ENCODE results near the gene ZFYVE28. TPM values are rescaled to one million over a fixed set of nuclear protein-coding genes. Genes with fewer than 3 reads are reported as not detected.

ZFYVE28 gene
- total RNA-seq, 4 donors from 2014 or later = 44.8 to 110 (median 69.6) TPM

DNA sequence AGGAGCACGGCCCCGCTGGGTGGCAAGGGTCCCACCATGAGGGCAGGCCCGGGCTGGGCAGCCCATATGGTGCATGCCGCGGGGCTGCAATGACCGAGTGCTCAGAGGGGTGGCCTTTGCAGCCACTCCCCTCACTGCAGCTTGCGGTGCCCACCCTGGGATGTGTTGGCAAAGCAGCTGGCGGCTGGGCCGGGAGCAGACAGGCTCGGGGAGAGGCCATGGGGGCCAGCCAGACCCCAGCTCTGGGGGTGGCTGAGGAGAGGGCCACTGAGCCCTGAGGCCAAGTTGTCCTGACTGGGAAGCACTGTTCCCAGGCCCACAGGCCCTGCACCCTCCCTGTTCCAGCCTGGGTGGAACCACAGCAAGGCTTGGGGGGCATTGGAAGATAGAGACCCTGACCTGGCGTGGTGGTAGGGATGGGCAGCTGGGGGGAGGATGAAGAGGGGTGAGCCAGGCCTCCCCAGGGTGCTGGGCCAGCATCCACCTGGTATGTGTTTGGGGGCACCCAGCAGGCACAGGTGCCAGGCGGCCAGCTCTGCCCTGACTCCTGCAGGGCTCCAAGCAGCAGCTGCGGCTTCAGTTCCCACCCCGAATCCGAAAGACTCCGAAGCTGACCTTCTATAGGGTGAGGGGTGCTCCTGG is 32.1 kb upstream of the ZFYVE28 start:
- H3K9me3 ChIP-seq = no peaks in the 10 kb centered on the region
- WGBS, 2 donors (ENCODE audit: low coverage in 1 of 2) = 87% methylated on average over 16 of the region's 16 CpGs; no CpG with 5 or more reads in 1 of the 2 donors
- no peaks in the 10 kb centered on the region for H3K4me1 ChIP-seq
- no peak overlapping the region for H3K4me3 ChIP-seq
- intact Hi-C loops (cut with DNase I; ENCODE audit: low total_unique reads) = no loop called here
- no peaks in the 10 kb centered on the region for H3K27me3 ChIP-seq
- DNase-seq = no peak
- in situ Hi-C loops (cut with MboI; ENCODE audit: low pct_ligation_motif_present in 1 of 4, low pct_unique_long_range_greater_than_20kb in 1 of 4, low sequenced_read_pairs in 3 of 4) = loop anchor here in 1 of 4 donors (25.0 kb wide), 1 partner anchor 213 kb away; the partner anchor contains the start of genes HAUS3 and POLN
- no peaks in the 10 kb centered on the region for H3K36me3 ChIP-seq
- no peak overlapping the region for H3K27ac ChIP-seq
- no peak for TF ChIP-seq EP300 (IDR thresholded peaks at IDR 0.05; ENCODE audit: low read depth)
- TF ChIP-seq POLR2AphosphoS5 (IDR thresholded peaks at IDR 0.05) = no peak
- no peak for TF ChIP-seq POLR2A (IDR thresholded peaks at IDR 0.05)
- TF ChIP-seq, protein P1, sequence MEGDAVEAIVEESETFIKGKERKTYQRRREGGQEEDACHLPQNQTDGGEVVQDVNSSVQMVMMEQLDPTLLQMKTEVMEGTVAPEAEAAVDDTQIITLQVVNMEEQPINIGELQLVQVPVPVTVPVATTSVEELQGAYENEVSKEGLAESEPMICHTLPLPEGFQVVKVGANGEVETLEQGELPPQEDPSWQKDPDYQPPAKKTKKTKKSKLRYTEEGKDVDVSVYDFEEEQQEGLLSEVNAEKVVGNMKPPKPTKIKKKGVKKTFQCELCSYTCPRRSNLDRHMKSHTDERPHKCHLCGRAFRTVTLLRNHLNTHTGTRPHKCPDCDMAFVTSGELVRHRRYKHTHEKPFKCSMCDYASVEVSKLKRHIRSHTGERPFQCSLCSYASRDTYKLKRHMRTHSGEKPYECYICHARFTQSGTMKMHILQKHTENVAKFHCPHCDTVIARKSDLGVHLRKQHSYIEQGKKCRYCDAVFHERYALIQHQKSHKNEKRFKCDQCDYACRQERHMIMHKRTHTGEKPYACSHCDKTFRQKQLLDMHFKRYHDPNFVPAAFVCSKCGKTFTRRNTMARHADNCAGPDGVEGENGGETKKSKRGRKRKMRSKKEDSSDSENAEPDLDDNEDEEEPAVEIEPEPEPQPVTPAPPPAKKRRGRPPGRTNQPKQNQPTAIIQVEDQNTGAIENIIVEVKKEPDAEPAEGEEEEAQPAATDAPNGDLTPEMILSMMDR (IDR thresholded peaks at IDR 0.05) = no peak

DNA sequence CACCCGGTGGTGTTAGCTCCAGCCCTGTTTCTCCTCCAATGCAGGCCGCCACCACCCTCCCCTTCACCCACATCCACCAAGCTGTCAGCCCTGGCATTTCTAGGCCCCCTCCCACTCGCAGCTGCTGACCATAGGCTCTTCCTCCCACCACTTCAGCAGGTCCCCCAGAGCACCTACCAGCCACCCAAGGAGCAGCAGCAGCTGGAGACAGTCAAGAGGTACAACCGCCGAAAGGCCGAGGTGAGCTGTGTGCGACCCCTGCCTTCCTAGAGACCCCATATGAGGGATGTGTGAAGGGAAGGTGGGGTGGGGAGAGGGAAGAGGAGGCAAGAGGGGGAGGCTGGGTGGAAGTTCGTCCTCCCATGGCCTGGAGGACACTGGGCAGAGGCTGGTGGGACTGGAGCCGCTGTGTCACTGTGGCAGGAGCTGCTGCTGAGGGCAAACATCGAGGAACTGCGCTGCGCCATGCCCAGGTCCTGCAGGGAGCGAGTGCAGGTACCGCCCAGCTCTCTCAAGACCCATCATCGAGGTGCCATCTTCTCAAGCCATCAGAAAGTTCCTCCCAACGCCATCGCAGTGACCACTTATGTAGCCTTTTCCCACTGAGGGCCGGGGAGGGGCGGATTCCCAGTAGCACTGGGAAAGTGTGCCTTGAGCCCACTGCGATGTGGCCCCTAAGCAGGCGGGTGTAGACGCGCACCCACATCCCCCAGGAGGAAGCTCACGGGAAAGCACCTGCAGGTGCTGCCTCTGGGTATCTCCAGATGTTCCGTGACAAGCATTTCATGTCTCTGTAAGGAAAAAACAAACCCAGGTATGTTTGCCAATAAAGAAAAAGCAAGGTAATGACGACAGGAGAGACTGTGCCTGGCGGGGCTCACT is 31.3 kb upstream of the ZFYVE28 start:
- no peak for DNase-seq

DNA sequence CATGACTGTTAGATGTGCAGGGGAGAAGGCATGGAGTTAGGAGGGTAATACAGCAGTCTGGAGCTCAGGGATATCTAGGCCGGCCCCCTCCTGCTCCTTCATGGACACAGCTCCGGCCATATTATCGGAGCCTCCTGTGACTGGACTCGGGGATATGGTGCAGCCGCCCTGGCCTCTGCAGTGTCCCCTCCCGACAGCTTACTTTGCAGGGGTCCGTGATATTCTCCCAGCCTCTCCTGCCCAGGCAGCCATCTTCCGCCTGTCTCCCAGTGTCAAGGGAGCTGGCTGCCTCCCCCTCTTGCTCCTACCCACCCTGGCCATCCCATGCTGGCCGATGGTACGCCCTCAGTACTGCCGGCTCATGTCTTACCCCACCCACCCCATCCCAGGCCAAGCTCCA is 30.6 kb upstream of the ZFYVE28 start:
- no peaks in the 10 kb centered on the region for H3K36me3 ChIP-seq
- TF ChIP-seq POLR2A (IDR thresholded peaks at IDR 0.05) (no peak), EP300 (IDR thresholded peaks at IDR 0.05; ENCODE audit: low read depth) (no peak), POLR2AphosphoS5 (IDR thresholded peaks at IDR 0.05) (no peak)
- TF ChIP-seq, protein P1 (IDR thresholded peaks at IDR 0.05) = no peak
- no peaks in the 10 kb centered on the region for H3K4me1 ChIP-seq
- WGBS, 2 donors (ENCODE audit: low coverage in 1 of 2) = 92% methylated on average over 11 of the region's 11 CpGs; no CpG with 5 or more reads in 1 of the 2 donors
- no peaks in the 10 kb centered on the region for H3K27me3 ChIP-seq
- no peak overlapping the region for H3K27ac ChIP-seq
- in situ Hi-C loops (cut with MboI; ENCODE audit: low pct_ligation_motif_present in 1 of 4, low pct_unique_long_range_greater_than_20kb in 1 of 4, low sequenced_read_pairs in 3 of 4) (loop anchor here in 2 of 4 donors (10.0 to 25.0 kb wide), 2 partner anchors 224 to 237 kb away; no protein-coding TSS in a partner anchor), intact Hi-C loops (cut with DNase I; ENCODE audit: low total_unique reads) (loop anchor here (10.0 kb wide), 1 partner anchor 234 kb away; no protein-coding TSS in a partner anchor)
- no peak for DNase-seq
- no peak overlapping the region for H3K4me3 ChIP-seq
- H3K9me3 ChIP-seq = no peaks in the 10 kb centered on the region

More for the DNA sequence above, 31.3 kb upstream of the ZFYVE28 start:
- WGBS, 2 donors (ENCODE audit: low coverage in 1 of 2) = 80 to 88% methylated on average over 8 to 27 of the region's 27 CpGs
- Histone ChIP-seq H3K36me3 (no peaks in the 10 kb centered on the region), H3K4me3 (no peak overlapping the region), H3K27ac (no peak overlapping the region), H3K9me3 (no peaks in the 10 kb centered on the region), H3K27me3 (no peaks in the 10 kb centered on the region), H3K4me1 (no peaks in the 10 kb centered on the region)
- in situ Hi-C loops (cut with MboI; ENCODE audit: low pct_ligation_motif_present in 1 of 4, low pct_unique_long_range_greater_than_20kb in 1 of 4, low sequenced_read_pairs in 3 of 4) = loop anchor here in 3 of 4 donors (10.0 to 25.0 kb wide), 3 partner anchors 212 to 237 kb away; partner anchors contain the start of genes HAUS3 (in 1 of the 3) and POLN (in 1 of the 3)
- no peak for TF ChIP-seq EP300 (IDR thresholded peaks at IDR 0.05; ENCODE audit: low read depth)
- TF ChIP-seq, protein P1 (IDR thresholded peaks at IDR 0.05) = no peak
- no peak for TF ChIP-seq POLR2A (IDR thresholded peaks at IDR 0.05)
- TF ChIP-seq POLR2AphosphoS5 (IDR thresholded peaks at IDR 0.05) = no peak
- intact Hi-C loops (cut with DNase I; ENCODE audit: low total_unique reads) = loop anchor here (10.0 kb wide), 1 partner anchor 235 kb away; no protein-coding TSS in a partner anchor

DNA sequence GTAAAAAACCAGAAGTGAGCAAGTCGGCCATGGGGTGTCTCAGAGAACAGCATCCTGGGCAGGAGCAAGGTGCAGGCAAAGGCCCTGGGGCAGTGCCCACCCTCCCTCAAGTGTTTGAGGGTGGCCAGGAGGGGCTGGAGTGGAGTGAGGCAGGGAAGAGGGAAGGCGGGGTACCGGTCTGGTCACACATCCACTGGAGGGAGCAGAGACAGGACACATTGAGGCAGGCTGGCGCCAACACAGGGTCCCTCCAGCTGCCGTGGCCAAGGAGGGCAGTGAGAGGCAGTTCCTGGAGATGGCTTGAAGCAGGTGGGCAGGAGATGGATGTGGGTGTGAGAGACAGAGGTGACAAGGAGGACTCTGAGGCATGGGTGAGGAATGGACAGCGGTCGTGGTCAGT is 30.1 kb upstream of the ZFYVE28 start:
- 79 to 89% methylated on average over 3 to 7 of the region's 7 CpGs for WGBS, 2 donors (ENCODE audit: low coverage in 1 of 2)
- in situ Hi-C loops (cut with MboI; ENCODE audit: low pct_ligation_motif_present in 1 of 4, low pct_unique_long_range_greater_than_20kb in 1 of 4, low sequenced_read_pairs in 3 of 4) = loop anchor here in 2 of 4 donors (10.0 to 25.0 kb wide), 2 partner anchors 224 to 236 kb away; no protein-coding TSS in a partner anchor
- Histone ChIP-seq H3K36me3 (no peaks in the 10 kb centered on the region), H3K27ac (no peak overlapping the region), H3K4me1 (no peaks in the 10 kb centered on the region), H3K4me3 (no peak overlapping the region), H3K9me3 (no peaks in the 10 kb centered on the region), H3K27me3 (no peaks in the 10 kb centered on the region)
- TF ChIP-seq, protein P1 (IDR thresholded peaks at IDR 0.05) = no peak
- TF ChIP-seq EP300 (IDR thresholded peaks at IDR 0.05; ENCODE audit: low read depth) (no peak), POLR2A (IDR thresholded peaks at IDR 0.05) (no peak), POLR2AphosphoS5 (IDR thresholded peaks at IDR 0.05) (no peak)
- no peak for DNase-seq
- intact Hi-C loops (cut with DNase I; ENCODE audit: low total_unique reads) = loop anchor here (10.0 kb wide), 1 partner anchor 234 kb away; no protein-coding TSS in a partner anchor
